Caco-2 (cell line): ENCODE data around the gene UBE2F. TPM values are rescaled to one million over a fixed set of nuclear protein-coding genes. Genes with fewer than 3 reads are reported as not detected.

ENCODE experiments used
- BruUV-seq: library from RNA; stranded (reverse); fragments of 400-500 nt; replicated peaks from 2 replicates; lab custom pipeline; 2021; lab: Mats Ljungman, UMichigan
- CTCF ChIA-PET: fragments of 300-600 bp; sonication (Branson Sonifier 250); formaldehyde crosslinking; loops from one replicate; lab custom pipeline; 2022; ENCODE audit warnings: antibody characterized with exemption; lab: Charles Lee
- POLR2A ChIA-PET: fragments of 300-600 bp; sonication (Branson Sonifier 250); formaldehyde crosslinking; loops from one replicate; lab custom pipeline; 2022; ENCODE audit warnings: antibody characterized with exemption; lab: Charles Lee
- DNase-seq, 2 experiments: peaks; one replicate each; pipeline versions ENCODE4 v3.0.0 to v3.0.0-alpha.2; 2020 to 2022
- H3K27me3 ChIP-seq: replicated peaks from 2 replicates; pipeline ENCODE4 v1.6.0; 2011; ENCODE audit warnings: low read length; ENCODE audit not compliant: control insufficient read depth, insufficient read depth
- H3K36me3 ChIP-seq: 2 replicates; pipeline ENCODE4 v1.5.1; 2011; ENCODE audit warnings: low read length; ENCODE audit not compliant: control insufficient read depth, insufficient read depth
- H3K4me1 ChIP-seq: fragments of 250-450 bp; sonication (Bioruptor Pico); 2 replicates; pipeline ENCODE4 v1.5.1; 2020; ENCODE audit warnings: mild to moderate bottlenecking
- H3K4me3 ChIP-seq: 2 replicates; pipeline ENCODE4 v1.5.1; 2011; ENCODE audit warnings: low read depth, mild to moderate bottlenecking, control low read depth, low read length
- H3K9me3 ChIP-seq: fragments of 250-450 bp; sonication (Bioruptor Pico); 2 replicates; pipeline ENCODE4 v1.5.1; 2020; ENCODE audit warnings: mild to moderate bottlenecking, moderate library complexity
- H3K27ac Mint-ChIP-seq: one replicate; pipeline ENCODE4 v1.8.0; 2022; ENCODE audit warnings: mixed read lengths; ENCODE audit not compliant: unreplicated experiment
- H3K27me3 Mint-ChIP-seq: one replicate; pipeline ENCODE4 v1.8.0; 2022; ENCODE audit warnings: mixed read lengths; ENCODE audit not compliant: insufficient read depth, unreplicated experiment
- H3K36me3 Mint-ChIP-seq: one replicate; pipeline ENCODE4 v1.8.0; 2022; ENCODE audit warnings: mild to moderate bottlenecking, mixed read lengths; ENCODE audit not compliant: insufficient read depth, unreplicated experiment
- H3K4me1 Mint-ChIP-seq: one replicate; pipeline ENCODE4 v1.8.0; 2022; ENCODE audit warnings: low read depth, mixed read lengths; ENCODE audit not compliant: unreplicated experiment
- H3K4me3 Mint-ChIP-seq: one replicate; pipeline ENCODE4 v1.8.0; 2022; ENCODE audit warnings: mild to moderate bottlenecking, moderate library complexity, mixed read lengths; ENCODE audit not compliant: unreplicated experiment
- H3K9me3 Mint-ChIP-seq: one replicate; pipeline ENCODE4 v1.8.0; 2022; ENCODE audit warnings: mixed read lengths; ENCODE audit not compliant: unreplicated experiment
- CTCF ChIP-seq, 2 experiments: fragments of 200-600 bp in 1 of 2; IDR thresholded peaks; 1 replicate in 1 of 2; 2 replicates in 1 of 2; pipeline versions ENCODE4 v1.5.1 to v1.8.0; 2011 to 2022; ENCODE audit warnings: antibody characterized with exemption in 1 of 2, control low read depth in 1 of 2, inconsistent platforms in 1 of 2, low read depth in 1 of 2, low read length in 1 of 2, mild to moderate bottlenecking in 1 of 2, moderate library complexity in 1 of 2; ENCODE audit not compliant: insufficient read depth in 1 of 2, severe bottlenecking in 1 of 2, unreplicated experiment in 1 of 2
- intact Hi-C: fragments of 100-400 bp; cut with micrococcal nuclease; formaldehyde crosslinking; loops from one replicate; pipeline ENCODE4 v1.10.0; 2022; ENCODE audit not compliant: unreplicated experiment
- total RNA-seq: library from RNA; stranded (reverse); gene quantifications from 2 replicates; pipeline ENCODE4 v1.2.3, GENCODE V29; 2022

The UBE2F gene
- total RNA-seq, 1 experiment from 2014 or later = 38.9 TPM

GRCh38 chr2:238043851-238044250 is 77.0 kb downstream of the UBE2F start:
- DNase-seq = no peak
- no peak overlapping the region for H3K27ac Mint-ChIP-seq
- no peaks in the 10 kb centered on the region for H3K9me3 ChIP-seq
- no peak overlapping the region for H3K4me3 ChIP-seq
- H3K36me3 ChIP-seq = no peaks in the 10 kb centered on the region
- intact Hi-C loops = no loop called here
- BruUV-seq = no TSS peak
- no peaks in the 10 kb centered on the region for H3K4me1 ChIP-seq
- CTCF ChIA-PET = no interaction called here
- no peaks in the 10 kb centered on the region for H3K27me3 ChIP-seq
- H3K27me3 Mint-ChIP-seq = no peaks in the 10 kb centered on the region
- H3K9me3 Mint-ChIP-seq = no peaks in the 10 kb centered on the region
- TF ChIP-seq CTCF (IDR thresholded peaks at IDR 0.05; ENCODE audit: insufficient read depth in 1 of 2, low read depth in 1 of 2, low read length in 1 of 2, severe bottlenecking in 1 of 2, unreplicated experiment in 1 of 2) = no peak
- POLR2A ChIA-PET = no interaction called here
- peaks cover 23% of the 10 kb centered on the region for H3K36me3 Mint-ChIP-seq
- no peak overlapping the region for H3K4me3 Mint-ChIP-seq
- H3K4me1 Mint-ChIP-seq = no peaks in the 10 kb centered on the region

DNA sequence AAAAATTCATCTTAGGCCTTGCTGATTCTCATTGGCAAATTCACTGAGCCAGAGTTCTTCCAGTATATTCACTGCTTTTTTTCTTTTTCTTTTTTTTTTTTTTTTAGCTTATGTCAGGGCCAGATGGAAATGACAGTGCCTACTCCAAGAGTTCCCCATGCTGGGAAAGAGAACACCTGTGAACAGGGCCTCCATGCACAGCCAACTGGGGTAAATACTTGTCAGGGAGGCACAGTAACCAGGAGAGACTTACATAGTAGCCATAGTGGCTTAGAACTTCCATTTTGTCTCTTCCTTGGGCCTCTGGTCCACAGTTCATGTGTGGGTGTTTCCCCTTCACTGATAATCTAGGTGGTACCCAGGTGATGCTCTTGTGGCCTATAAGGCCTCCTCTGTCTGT is 78.8 kb downstream of the UBE2F start:
- H3K4me3 Mint-ChIP-seq = no peak overlapping the region
- no TSS peak for BruUV-seq

GRCh38 chr2:238046725-238047270 is 80.0 kb downstream of the UBE2F start:
- Histone ChIP-seq H3K4me1 (no peaks in the 10 kb centered on the region), H3K27me3 (no peaks in the 10 kb centered on the region), H3K9me3 (no peaks in the 10 kb centered on the region), H3K36me3 (no peaks in the 10 kb centered on the region), H3K4me3 (no peak overlapping the region)
- no TSS peak for BruUV-seq
- DNase-seq = no peak
- Mint-ChIP-seq H3K36me3 (peaks cover 17% of the 10 kb centered on the region), H3K4me3 (no peak overlapping the region), H3K27ac (no peak overlapping the region), H3K9me3 (no peaks in the 10 kb centered on the region), H3K27me3 (no peaks in the 10 kb centered on the region), H3K4me1 (no peaks in the 10 kb centered on the region)
- ChIA-PET CTCF (no interaction called here), POLR2A (no interaction called here)
- no peak for TF ChIP-seq CTCF (IDR thresholded peaks at IDR 0.05; ENCODE audit: insufficient read depth in 1 of 2, low read depth in 1 of 2, low read length in 1 of 2, severe bottlenecking in 1 of 2, unreplicated experiment in 1 of 2)
- intact Hi-C loops = no loop called here

More for the DNA sequence above, 78.8 kb downstream of the UBE2F start:
- TF ChIP-seq CTCF (IDR thresholded peaks at IDR 0.05; ENCODE audit: insufficient read depth in 1 of 2, low read depth in 1 of 2, low read length in 1 of 2, severe bottlenecking in 1 of 2, unreplicated experiment in 1 of 2) = no peak
- no peaks in the 10 kb centered on the region for H3K4me1 Mint-ChIP-seq
- POLR2A ChIA-PET = no interaction called here
- H3K9me3 ChIP-seq = no peaks in the 10 kb centered on the region
- H3K4me1 ChIP-seq = no peaks in the 10 kb centered on the region
- H3K27ac Mint-ChIP-seq = no peak overlapping the region
- no peaks in the 10 kb centered on the region for H3K36me3 ChIP-seq
- no peaks in the 10 kb centered on the region for H3K27me3 Mint-ChIP-seq
- H3K27me3 ChIP-seq = no peaks in the 10 kb centered on the region
- DNase-seq = no peak
- intact Hi-C loops = no loop called here
- peaks cover 17% of the 10 kb centered on the region for H3K36me3 Mint-ChIP-seq
- H3K9me3 Mint-ChIP-seq = no peaks in the 10 kb centered on the region
- CTCF ChIA-PET = interaction anchor here (0.6 kb wide), 1 partner anchor 24 kb away, joined by 3 read pairs; no protein-coding TSS in a partner anchor
- no peak overlapping the region for H3K4me3 ChIP-seq
